Inferior parietal cortex (tissue), 1 donor: Measurements from ENCODE around the gene EVA1B.

ENCODE experiments used
- DNase-seq: peaks from one replicate; pipeline ENCODE4 v3.0.0-alpha.2; 2016; ENCODE audit errors: extremely low spot score

Gene EVA1B

DNA sequence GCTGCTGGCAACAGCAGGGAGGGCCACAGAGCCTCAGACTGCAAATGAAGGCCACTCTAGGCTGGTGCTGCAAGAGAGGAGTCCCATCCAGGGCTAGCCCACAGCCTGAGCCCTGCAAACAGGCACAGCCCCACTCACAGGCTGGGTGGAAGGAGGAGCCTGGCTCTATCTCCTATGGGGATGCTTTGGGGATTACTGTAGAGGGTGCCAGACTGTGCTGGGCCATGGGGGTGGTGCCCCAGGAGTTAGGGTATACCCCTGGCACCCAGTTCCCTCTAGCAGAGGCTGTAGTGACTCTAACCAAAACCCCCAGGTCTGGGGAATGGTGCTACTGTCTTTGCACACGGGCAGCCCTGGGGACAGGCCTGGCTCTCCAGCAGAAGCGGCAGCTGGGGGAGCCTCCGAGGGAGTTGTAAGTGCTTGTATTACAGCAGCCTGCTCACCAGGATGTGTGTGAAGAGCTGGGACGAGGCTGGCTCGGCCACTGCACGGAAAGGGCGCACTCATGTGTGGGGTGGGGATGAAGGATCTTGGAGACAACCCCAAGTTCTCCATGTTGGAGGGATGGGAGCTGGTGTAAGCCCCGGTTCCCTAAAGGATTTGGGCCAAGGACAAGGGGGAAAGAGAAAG is 23.4 kb upstream of the EVA1B start:
- DNase-seq, result no peak

DNA sequence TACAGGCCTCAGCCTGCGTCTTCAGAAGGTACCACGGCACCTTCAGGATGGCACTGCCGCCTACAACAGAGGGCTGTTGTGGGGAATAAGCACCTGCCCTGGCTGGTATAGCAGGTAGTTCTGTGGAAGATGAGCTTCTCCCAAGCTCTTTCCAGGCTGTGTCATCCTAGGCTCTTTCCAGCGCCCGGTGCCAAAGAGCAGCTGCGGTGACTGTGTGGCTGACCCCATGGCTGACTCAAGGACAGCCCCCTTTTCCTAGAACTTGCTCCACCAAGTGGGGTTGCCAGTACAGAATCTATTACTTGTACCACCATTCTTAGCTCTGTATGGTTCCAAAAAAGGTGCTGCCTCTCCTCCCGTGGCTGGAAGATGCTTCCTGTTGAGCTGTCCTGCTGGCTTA is 21.9 kb upstream of the EVA1B start:
- DNase-seq, result no peak

DNA sequence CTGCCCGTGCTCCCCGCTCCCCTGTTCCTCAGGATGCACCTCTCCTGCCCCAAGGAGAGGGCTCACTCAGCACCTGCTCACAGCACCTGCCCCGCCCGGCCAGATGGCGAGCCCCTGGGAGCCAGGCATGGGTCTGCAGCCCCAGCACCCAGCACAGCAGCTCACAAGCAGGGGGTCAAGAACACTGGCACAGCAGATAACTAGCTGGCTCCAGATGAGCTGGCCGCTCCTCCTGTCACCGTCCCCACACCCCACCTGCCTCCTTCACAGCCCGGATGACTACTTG is 20.9 kb upstream of the EVA1B start:
- no peak for DNase-seq

DNA sequence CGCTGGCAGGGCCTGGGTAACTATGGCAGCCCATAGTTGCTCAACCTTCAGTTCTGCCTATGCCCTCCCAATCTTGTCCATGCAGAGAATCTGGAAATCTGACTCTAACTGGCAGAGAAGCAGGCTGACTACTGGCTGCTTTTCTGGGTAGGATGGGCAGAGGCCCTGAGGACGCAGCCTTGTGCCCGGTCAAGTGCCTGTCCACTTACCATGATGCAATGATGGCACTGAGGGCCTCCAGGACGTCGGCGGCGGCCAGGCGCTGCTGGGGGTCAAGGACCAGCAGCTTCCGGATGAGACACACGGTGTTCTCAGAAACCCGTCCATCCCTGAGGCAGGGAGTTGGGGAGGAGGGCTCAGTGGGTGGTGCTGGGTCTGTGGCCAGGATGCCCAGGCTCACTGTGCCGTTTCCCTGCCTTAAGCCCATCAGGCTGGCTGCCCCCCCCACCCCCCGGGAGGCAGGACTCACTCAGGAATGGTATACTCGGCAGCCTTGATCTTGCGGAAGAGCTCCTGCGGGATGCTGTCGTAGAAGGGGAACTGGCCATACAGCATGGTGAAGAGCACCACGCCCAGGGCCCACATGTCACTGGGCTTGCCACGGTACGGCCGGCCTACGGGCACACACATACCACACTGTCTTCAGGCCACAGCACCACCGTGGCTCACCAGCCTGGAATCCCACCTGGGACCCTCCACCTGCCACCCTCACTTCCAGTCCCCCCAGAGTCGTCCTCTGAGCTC is 20.4 kb upstream of the EVA1B start:
- no peak for DNase-seq

DNA sequence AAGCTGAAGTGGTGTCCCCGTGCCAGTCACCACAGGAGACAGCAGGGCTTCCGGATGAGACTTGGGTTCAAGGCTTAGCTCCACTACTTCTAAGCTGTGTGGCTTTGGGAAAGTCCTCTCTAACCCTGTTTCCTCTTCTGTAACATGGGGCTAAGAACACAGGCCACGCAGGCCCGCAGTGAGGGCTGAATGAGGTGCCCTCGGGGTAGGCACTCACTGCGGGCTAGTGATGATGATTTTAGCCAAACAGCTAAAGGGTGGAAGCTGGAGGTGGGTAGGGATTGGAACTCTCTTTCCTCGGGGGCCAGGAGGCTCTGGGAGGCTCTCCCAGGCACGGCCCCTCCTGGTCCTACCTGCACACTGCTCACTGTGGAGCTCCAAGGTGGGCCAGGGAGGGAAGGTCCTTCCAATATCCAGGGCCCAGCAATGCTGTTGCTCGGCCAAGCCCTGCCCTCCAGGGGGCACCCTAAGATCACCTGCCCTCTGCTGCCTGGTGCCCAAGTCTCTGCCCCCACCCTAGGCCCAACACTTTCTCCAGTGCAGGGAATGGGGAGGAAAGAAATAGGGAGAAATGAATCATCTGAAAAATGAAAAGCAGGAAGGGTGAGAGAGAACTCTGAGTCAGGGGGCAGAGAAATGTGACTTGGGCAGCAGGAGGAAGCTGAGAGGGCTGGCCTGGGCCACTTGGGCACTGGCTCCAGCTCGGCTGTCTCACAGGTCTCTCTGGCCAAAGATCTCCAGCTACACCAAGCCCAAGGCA is 19.2 kb upstream of the EVA1B start:
- DNase-seq, result no peak

DNA sequence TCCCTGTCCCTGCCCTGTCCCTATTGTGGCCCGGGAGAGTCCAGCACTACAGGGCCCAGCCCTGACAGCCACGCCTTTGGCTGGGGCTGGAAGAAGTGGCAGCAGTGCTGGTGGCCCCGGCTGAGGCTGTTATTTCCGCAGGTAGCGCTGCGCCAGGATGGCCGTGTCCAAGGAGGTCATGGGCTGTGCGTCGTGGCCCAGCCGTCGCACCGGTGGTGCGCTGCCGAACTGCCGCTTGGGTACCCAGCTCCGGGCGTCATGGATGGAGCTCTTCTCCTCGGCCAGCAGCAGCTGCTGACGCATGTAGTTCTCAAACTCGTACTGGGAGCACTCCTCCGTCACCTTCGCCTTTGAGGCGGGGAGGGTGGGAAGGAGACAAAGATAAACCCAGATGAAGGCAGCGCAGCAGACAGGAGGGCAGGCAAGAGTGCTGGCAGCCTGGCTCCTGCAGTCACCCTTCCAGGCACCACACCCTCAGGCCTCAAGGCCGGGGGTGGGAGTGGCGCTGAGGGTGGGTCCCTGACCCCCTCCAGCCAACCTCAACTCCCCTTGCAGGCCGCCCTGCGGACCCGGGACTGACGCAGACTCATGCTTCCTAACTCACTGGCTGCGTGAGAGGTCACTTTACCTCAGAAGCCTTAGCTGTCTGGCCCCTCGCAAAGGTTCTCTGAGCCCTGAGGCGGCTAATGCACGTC is 18.3 kb upstream of the EVA1B start:
- DNase-seq, result no peak

DNA sequence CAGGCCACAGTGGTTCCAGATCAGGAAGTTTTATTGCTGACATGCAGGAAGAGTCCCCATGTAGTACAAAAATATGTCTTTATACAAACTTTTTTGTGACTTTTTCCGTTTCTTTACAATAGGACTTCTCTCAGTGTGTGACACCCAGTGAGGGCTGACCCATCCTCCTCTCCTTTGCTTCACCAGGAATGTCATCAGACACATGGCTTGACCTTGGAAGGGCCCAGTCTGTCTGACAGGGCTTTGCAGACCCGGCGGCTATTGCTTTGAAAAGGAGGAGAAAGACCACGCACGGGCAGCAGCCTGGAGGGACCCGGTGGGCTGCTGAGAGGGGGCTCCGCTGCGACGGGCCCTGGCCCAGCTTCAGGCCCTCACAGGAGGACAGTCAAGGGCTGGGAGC is 16.2 kb upstream of the EVA1B start:
- no peak for DNase-seq

DNA sequence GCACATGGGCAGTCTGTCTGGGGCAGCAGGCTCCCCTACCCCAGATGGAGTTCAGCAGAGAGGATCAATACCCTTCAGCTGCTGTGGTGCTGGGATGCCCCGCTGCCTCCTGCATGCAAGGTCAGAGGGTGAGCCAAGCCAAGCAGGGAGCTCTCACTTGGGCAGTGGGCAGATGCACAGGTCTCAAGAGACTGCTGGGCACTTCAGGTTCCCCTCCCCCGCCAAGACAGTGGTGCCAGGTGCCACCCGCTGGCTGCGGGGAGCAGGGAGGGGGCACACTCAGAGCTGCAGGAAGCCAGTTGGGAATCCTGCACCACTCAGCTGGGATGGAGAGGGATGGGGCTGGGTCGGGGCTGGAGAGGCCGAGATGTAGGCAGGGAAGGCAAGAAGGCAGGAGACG is 15.8 kb upstream of the EVA1B start:
- no peak for DNase-seq

DNA sequence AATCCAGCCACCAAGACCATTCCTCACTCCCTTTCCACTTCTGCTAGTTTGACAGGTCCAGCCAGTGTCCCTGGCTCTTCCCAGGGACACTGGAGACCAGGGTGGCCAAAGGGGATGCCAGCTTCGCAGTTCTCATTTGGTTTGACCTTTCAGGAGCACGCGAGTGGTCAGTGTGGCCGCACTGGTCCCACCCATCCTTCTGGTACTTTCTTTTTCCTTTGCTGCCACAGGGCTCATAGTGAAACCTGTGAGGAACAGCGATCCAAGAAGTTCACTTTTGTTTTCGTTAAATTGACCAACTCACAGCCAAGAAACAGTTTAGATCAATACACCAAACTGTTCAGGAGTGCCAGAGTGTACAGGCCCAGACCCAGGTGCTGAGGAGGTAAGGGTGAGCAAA is 14.4 kb upstream of the EVA1B start:
- no peak for DNase-seq

DNA sequence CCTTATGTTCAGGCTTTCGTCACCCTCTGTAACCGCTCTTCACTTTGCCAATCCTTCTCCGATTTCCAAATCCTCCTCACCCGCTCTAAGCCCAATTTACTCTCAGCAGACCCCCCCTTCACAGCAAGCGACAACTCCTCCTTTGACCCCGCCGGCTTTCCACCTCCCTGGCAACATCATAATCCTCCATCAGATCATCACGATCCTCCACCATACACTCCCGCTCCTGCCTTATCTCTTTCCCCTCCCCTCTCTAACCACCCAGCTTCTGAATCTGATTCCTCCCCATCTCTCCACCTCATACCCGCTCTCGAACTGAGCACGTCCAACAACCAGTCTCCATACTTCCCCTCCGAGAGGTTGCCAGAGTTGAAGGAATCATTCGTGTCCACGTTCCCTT is 7.5 kb upstream of the EVA1B start:
- DNase-seq, result no peak

DNA sequence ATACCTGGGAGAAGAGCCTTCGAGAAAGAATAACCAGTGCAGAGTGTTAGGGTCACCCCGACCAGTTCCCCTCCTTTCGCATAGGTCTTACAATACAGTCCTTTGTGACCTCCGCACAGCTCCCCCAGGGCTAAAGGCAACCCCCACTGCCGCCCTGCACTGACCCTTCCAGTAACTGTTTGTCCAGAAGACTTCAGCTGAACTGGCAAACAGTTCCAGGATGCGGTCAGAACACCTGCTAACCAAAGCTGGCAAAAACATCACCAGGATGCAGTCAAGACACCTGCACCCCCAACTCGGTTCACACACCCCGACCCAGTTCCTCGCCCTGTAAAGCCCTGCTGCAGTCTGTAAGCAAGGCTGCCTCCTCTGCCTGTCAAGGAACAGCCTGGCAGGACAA is 6.4 kb upstream of the EVA1B start:
- DNase-seq, result no peak

DNA sequence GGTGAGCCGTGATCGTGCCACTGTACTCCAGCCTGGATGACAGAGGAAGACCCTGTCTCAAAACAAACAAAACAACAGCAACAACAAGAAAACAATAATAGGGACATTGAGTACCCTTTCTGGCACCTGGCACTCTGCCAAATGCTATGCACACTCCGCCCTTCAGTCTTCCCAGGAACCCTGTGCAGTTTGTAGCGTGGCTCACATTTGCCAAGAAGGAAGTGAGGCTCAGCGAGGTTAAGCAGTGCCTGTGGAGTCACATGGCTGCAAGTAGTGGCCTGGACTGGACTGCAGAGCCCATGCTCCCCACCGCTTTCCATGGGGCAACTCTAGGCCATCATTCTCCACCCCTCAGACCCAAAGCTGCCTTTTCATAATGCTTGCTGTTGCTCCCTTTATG is 5.3 kb upstream of the EVA1B start:
- peak; percentile 20 for DNase-seq

DNA sequence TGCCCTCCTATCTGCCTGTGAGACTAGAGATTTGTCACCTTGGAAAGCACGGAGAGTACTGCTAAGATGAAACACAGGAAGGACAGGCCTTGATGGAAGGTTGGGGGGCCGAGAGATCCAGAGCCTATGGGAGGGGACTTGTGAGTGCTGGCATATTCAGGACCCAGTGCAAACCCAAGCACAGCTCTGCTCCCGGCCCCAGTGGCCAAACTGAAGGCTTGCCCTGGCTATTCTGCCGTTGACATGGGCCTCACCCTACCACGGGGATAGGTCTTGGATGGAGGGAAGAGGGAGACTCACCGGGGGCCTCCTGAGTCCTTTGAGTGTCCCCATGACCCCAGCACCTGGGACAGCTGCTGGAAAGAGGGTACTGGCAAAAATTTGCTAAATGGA is 4.6 kb upstream of the EVA1B start:
- no peak for DNase-seq

DNA sequence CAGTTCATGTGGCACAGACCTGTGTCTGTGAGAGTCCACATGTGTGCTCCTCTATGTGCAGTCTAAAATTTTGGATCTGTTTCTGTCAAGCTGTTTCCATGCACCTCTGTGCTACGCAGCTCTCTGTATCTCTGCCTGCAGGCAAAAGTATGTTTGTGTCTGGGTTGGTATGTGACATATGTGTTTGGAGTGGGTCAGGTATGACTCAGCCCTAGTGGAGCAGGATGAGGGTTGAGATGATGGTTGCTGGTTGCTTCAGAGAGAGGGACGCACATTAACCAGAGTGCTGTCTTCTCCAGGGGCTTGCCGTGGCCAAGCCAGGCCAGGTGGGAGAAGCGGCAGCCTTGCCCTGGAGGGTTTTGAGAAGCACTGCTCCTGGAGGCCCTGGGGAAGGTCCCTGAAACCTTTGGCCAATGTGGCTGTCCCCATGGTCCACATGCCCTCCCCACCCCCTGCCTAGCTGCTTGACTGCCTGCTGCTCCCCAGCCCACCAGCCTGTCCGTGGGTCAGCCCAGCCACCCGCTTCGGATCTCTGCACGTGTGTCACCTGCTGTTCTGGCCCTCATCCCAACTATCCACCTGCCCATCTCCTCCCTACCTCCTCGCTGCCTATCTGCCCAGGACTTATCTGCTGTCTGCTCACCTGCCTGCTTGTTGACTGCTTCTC is 4.1 kb upstream of the EVA1B start:
- no peak for DNase-seq

DNA sequence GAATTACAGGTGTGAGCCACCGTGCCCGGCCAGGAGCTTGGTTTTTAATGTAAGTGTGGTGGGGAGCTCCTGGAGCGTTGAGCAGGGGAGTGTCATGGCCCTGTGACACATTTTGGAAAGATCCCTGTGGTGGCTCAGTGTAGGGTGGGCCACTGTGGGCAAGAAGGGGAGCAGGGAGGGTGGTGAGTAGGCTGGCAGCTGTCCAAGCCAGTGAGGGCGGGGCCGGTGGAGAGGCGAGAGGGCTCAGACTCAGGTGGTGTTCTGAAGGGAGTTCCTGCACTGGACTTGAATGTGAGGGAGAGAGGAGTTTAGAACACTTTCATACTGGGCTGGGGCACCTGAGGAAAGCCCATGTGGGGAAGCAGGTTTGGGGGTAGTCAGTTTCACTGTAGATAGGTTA is 3.1 kb upstream of the EVA1B start:
- no peak for DNase-seq

DNA sequence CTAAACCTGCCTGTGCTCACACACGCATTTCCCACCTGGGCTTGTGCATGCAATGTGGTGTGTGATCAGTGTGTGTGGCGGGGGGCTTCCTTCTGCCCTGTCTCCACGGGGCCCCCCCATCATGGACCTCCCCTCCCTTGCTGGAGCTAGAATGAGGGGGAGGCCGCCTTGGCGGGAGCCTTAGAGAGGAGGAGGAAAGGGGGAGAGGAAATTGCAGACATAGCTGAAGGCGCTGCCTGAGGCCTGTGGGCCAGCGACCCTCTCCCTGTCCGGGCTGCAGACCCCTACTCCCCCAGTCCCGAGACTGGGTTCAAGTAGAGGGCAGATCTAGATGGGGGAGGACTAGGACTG is 883 bp upstream of the EVA1B start:
- no peak for DNase-seq

DNA sequence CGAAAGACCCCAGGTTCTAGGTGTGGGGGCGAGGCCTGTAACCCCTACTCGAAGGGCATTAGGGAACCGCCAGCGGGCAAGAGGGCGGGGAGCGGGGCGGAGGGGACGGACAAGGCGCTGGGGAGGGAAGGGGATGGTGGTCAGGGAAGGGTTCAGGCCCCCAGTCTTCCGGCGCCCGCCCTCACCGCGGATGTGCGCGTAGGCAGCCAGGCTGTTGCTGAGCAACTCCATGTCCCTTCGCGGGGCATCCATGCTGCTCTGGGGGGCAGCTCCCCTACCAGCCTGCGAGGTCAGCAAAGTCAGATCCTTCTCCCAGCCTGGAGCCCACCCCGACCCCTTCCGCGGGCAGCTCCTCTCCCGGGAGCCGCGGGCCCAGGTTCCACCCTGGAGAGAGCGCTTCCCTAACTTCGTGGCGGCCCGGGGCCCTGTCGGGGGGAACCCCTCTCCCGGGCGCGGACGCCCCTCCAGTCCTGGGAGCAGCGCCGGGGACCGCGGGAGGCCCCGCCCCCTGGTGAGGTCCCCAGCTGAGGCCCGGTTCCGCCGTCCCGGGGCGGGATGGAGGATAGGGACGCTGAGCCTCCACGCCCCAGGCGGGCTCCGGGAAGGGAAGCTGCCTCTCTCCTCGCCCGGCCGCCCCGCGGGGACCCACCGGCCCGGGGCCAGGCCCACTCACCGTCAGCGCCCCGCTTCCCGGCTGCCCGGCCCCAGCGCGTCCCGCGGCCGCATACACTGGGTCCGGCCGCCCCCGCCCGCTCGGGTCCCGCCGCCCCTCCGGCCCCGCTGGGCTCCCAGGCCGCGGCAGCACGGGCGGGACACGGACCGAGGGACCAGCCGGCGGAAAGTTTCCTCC is 434 bp downstream of the EVA1B start:
- no peak for DNase-seq

DNA sequence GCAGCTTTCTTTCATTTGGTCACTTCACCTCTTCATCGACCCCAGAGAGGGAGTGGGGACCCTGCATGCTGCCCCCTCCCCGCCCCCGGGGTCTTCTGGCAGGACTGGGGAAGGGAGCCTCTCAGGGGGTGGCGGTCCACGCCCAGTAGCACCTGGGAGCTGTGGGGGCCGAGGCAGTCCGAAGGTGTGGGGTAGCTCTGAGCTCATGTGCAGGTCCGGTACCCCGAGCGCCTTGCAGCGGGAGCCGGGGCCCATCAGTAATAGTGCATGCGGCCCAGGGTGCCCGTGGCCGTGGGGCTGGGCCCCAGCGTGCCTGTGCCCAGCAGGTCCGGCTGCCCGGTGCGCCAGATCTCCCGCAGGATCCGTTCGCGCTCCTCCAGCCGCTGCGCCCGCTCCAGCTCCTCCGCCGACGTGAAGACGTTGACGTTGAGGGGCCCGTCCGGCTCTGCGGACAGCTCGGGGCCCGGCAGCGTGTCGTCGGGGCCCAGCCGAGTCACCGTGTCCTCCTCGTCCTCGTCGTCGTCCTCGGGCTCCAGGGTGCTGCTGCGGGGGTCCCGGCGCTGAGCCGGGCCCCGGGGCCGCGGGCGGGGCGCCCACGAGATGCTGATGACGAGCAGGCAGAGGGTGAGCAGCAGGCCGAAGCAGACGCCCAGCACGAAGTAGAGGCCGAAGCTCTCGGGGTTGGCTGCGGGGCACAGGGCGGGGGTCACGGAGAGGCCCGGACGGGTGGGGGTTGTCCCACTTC is 1.2 kb downstream of the EVA1B start:
- no peak for DNase-seq

DNA sequence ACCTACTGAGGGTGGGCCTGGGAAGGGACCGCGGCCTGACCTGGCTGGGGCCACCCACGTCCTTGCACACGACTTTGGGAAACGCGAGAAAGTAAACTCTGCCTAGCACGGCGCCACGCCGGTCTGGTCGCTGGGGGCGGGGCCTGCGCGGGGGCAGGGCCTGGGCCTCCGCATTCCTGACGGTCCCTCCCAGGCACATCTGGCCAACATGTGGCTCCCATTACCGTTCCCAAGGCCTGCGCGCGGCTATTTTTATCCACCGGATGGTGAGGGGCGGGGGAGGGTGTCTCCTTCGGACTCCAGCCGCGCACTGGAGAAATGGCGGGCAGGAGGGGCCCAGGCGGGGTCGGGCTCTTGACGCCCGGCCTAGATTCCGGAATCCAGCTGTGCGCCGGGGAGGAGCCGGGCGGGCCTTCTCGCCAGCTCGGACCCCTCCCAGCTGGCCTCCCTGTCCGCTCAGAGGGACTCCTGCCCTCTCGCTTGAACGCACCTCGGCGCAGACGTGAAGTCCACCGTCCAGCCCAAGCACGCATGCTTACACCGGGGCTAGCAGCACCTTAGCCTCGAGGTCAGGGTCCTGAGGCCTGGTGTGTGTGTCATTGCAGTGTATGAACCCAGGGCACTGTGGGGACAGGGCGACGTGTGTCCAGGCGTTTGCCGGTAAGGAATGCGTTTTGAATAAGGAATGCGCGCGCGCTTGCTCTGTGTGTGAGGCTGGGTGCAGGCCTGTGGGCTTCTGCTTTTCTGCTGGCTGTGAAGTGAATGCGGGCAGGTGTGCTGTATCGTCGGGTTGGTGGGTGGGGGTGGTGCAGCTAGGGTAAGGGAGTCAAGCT is 2.1 kb downstream of the EVA1B start:
- DNase-seq, result no peak

DNA sequence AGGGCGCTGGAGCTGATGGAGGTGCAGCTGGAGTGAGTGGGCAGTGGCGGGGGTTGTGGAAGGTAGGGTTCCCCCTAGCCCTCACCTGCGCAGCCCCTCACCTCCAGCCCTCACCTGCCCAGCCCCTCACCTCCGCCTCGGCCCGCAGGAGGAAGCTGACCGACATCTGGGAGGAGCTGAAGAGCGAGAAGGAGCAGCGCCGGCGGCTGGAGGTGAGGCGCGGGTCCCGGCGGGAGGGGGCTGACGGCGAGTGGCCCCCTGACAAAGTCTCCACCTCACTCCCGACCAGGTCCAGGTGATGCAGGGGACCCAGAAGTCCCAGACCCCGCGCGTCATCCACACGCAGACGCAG is 2.7 kb downstream of the EVA1B start:
- no peak for DNase-seq
